ENCODE measurements around the gene TBC1D10B.
A peak's percentile ranks its signal among the peaks of the same experiment; 100 is the strongest.
"Not testable (repeated sequence)": the region's sequence is repeated elsewhere in the genome, so short reads cannot be mapped to it uniquely, and the experiment has no call there.

Gene TBC1D10B

DNA sequence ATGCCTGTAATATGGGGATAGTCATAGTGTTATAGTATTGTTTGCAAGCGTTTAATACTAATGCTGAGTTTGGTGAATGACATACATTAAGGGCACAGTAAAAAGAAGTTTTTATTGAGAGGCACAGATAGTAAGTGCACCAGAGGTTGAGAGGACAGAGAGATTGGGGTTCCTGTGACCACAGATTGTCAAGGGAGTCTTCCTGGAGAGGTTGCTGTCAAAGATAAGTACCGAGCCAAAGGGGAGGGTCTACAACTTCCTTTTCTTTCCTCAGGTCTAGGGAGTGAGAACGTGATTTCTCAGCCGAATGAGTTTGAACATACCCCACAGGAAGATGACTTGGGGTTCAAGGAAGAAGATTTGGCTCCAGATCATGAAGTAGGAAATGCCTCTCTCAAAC, 26.8 kb upstream of the TBC1D10B start:
- DNase-seq, result no peak

DNA sequence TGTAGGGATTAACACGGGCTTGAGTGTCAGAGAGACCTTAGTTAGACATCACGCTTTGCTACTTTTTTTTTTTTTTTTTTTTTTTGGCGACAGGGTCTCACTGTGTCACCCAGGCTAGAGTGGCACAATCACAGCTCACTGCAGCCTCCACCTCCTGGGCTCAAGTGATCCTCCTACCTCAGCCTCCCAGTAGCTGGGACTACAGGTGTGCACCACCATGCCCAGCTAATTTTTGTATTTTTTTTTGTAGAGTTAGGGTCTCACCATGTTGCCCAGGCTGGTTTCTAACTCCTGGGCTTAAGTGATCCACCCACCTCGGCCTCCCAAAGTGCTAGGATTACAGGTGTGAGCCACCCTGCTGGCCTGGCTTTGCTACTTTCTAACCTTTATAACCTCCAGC, 26.3 kb upstream of the TBC1D10B start:
- not testable (repeated sequence) for DNase-seq

DNA sequence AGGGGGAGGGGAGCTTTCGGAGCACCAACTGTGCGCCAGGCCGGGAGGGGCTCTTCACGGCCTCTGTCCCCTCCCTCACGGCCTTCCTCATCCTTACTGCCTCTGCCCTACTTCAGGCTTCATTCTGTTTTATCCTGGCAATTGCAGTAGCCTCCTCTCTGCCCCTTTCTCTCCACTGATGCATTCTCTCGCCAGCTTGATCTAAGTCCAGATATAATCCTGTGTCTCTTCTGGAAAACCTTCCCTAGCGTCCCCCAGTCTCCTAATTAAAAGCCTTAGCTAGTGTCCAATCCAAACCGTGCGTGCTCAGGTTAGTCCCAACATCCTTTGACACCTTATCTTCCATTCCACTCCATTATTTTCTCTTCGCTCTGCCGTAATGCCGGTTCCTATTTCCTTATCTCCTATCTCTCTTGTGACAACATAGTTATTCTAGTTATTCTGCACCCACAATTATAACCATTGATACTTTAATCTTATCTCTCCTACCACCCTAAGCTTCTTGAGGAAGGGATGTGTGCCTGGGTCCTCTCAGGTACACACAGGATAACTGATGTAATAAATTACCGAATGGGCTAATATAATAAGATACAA, 25.8 kb upstream of the TBC1D10B start:
- DNase-seq, result peak; percentile 11

DNA sequence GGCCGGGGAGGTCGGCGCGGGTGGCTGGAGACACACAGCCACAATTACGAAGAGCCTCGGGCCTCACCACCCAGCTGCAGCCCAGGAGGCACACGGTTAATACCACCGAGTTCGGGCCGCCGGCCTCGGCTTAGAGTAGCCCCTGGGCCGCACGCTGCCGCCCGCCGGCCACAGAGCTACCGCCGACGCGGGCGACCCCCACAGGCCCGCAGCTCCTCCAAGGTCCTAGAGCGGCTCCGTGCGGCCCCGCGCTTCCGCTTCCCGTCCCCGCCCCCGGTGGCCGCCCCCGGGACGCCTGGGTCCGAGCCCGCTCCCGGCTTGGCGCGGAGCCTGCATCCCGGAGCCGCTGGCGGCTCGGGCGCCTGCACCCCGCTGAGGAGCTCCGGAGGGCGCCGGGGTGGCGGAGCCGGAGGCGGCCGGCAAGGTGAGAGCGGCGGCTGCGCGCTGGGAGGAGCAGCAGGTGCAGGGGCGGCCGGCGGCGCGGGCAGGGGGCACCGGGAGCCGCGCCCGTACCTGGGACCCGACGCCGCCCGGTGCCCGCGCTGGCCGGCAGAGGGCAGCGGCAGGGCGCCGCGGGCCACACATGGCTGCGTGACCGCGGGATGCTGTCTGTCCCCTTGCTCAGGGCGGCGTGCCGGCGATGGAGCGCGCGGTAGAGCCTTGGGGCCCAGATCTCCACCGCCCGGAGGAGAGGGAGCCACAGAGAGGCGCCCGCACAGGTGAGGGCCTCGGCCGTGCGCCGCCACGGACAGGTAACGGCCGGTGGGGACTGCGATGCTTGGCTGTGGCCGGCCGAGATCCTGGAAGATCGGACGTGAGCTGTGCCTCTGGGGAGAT, 25.1 kb upstream of the TBC1D10B start, which contains the start of gene ZNF48:
TSS of gene ZNF48 (plus strand) at position 266 of the 837 bp plus-strand sequence. CDS start at position 641, 375 bp downstream.
- peak; percentile 89 for DNase-seq

DNA sequence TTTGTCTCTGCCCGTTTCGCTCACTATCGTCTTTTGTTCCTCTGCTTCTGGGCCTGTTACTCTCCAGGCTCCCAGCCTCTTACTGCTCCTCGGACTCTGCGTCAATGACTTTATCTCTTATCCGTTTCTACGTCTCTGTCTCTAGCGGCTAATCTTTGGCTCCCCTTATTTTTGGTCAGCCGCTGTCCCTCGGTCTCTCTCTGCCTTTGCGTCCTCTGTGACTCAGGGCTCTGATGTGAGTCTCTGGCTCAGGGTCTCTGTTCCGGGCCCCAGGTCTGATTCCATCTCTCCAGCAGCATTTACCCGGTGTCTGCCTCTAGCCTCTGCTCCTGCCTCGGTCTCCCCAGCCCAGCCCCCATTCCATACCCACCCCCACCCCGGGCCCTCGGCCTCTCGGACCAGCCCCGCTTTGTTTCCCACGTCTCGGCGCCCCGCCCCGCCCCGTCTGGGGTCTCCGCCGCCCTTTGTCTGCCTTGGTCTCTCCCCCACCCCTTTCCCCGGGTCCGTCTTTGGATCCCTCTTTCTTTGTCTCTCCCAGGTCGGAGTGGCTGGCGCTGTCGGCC, 24.4 kb upstream of the TBC1D10B start:
- DNase-seq, result no peak

DNA sequence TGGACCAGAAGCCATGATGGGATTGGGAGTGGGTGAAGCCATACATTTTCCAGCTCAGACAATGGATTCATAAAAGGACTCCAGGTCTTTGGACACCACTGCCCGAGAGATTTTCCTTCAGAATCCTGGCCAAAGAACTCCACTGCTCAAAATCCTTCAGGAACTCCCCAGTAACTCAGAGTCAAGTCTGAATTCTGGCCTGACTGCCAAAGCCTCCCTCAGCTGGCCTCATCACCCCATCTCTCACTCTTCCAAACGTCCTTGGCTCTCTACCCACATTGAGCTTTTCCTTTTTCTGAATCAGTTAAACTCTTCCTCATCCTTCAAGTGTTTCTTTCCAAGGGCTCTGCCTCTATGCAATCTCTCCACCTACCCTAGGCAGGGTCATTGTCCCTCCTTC, 13.2 kb upstream of the TBC1D10B start:
- DNase-seq, result no peak

DNA sequence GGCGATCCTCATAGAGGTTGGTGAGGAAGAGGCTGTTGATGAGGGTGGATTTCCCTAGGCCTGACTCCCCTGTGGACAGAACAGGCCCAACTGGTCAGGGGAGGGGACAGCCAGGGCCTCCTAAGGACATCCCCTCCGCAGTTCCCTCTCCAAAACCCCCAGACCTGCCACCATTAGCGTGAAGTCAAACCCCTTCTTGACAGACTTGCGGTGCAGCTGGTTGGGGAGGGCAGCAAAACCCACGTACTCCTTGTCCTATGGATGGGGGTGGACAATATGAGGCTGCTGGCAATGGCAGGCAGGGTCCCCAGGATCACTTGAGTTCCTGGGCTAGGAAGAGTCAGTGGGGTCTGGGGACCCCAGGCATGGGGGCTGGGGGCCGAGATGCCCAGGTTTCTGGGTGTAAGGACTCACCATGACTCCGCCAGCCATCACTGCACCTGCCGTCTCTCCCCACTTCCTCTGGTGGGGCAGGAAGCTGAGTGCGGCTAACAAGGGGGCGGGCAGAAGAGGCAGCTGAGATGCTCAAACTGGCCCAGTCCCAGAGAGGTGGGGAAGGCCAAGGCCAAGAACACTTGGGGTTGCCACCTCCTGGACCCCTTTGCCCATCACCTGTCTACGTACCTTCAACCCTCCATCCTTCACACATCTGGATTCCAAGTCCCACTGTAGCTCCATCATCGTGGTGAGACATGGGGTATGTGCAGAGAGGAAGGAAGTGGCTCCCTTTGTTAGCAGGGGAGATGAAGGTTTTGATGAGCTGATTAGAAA, 12.0 kb upstream of the TBC1D10B start, which contains the start of gene SEPTIN1:
TSS of gene SEPTIN1 (minus strand) at position 451 of the 771 bp plus-strand sequence. CDS start at position 432, 19 bp downstream.
- no peak for DNase-seq

DNA sequence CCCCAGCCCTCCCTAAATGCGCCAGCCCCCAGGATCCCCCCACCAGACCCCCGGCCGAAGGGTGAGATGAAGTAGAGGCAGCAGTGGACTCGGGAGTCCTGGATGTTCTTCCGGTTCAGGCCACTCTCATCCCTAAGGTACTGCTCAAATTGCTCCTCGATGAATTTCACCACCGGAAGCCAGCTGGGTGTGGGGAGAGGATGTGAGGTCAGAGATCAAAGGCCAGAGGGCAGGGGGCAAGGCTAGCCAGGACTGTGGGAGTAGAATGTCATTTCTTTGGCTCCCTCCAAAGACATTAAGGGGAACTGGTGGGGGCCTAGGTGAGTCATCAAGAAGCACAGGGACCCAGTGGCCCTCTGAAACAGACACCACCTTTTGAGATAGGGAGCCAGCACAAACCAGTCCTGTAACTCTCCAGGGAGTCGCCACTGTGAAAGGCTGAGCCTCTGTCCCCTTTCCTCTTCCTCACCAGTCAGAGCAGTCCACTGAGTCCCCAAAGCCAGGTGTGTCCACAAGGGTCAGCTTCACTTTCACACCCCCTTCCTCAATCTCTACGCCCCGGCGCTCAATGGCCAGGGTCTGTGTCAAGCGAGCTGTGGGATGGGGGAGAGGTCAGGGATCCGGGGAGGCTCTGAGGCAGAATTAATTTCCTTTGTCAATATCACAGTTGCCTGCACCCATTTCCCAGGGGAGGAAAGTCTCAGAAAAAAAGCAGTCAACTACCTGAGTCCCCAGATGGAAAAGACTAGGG, 11.2 kb upstream of the TBC1D10B start:
- no peak for DNase-seq

DNA sequence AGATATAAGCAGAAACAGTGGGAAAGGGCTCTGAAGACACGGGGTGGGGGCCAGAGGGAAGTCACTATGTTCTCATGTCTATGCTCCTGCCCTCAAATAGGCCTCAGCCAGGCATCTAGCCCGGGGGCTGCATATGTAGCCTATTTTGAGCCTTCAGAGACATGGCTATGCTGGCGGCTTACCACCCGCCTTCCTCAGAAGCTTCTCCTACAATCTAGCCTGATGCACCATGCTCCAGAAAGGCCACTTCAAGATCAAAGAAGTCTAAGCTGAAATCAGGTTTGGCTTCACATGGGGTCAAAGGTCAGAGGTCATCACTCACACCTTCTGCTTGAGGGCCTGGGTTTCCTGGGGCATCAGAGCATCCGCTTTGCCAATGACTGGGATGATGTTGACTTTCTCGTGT, 10.5 kb upstream of the TBC1D10B start:
- DNase-seq, result no peak

DNA sequence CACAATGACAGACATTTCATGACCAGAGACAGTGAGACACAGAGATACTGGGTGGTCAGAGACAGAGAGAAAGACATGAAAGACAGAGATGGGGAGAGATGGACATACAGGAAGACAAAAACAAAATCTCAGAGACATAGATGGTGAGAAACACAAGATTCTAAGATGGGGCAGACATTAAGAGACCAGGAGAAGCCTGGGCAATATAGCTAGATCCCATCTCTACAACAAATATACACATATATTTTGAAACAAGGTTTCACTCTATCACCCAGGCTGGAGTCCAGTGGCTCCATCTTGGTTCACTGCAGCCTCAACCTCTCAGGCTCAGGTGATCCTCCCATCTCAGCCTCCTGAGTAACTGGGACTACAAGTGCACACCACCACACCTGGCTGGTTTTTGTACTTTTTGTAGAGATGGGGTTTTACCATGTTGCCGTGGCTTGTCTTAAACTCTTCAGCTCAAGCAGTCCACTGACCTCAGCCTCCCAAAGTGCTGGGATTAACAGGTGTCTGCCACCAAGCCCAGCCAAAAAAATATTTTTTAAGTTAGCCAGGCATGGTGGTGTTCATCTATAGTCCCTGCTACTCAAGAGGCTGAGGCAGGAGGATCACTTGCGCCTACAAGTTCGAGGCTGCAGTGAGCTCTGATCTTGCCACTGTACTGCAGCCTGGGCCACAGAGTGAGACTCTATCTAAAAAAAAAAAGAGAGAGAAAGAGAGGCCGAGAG, 9.9 kb upstream of the TBC1D10B start:
- DNase-seq, result no peak

DNA sequence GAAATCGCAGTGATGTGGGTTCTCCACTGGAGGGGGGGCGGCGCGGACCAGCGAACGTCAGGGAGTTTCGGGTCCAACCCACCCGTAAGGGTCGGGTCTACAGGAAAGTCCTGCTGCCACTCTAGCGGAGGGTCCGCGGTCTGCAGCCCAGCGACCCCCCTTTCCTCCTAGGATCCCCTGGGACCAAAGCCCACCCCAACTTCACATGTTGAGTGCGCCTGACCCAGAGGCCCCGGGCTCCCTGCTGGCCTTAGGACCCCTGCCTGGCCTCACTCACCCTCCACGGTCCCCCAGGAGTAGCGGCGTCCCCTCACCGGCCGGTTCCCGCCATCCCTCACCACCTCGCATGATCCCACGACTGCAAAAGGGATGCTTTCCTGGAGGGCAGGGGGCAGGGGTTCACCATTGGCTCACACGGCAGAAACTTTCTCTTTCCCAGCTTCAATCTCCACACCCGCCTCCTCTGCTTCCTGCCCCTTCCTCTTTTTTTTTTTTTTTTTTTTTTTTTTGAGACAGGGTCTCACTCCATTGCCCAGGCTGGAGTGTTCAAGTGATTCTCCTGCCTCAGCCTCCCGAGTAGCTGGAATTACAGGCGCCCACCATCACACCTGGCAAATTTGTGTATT, 9.0 kb upstream of the TBC1D10B start:
- DNase-seq, result no peak

DNA sequence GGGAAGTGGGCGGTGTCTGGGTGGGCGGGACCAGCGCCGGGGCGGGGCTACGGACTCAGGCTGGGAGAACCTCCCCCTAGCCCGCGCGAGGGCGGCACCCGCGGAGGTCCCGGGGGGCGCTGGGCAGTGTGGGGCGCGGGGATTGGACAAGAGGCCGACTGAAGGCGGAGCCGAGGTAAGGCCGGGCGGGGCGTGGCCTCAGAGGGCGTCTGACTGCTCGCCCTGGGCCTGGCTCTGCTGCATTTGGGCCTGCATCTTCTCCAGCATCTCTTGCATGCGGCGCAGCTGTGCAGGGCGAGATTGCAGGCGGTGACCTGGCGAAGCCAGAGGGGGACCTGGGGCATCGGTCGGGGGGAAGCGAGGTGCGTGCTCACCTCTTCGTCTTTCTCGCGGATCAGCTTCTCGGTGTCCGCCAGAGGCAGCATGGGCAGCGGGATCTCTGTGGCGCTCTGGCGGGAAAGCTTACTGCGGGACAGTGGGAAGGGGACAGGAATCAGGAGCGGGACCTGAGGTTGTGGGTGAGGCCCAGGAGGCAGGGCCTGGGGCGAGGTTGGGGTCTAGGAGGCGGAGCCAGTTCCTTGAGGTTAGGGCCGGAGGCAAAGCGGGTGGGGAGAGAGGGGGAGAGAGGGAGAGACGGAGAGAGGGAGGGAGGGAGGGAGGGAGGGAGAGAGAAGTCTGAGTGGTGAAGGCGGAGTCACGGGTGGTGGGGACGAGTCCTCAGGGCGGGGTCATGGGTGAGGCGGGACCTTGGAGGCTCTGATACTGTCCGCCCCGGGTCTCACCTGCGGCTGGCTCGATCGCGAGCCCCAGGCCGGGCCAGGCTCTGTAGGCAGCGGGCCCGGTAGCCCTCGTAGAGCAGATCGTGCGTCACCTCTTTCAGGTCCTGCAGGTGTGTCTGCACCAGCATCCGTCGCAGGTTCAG, 8.2 kb upstream of the TBC1D10B start:
- peak; percentile 98 for DNase-seq

DNA sequence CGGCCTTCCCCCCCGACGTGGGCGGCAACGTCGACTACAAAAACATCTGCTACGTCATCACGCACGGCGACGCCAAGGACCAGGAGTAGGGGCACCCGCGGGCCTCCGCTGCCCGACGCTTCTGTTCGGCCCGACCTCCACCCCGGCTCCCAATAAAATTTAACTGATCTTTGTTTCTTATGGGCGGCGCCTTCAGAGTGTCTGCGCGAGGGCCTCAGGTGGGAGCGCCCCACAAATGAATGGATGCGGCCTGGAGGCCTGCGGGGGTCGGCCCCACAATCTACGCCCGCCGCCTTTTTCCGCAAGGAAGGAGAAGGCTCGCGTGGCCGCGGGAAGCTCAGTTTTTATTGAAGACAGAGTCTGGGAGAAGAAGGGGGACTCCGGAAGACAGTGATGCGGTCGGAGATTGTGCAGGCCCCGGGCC, 7.5 kb upstream of the TBC1D10B start:
- peak; percentile 88 for DNase-seq

DNA sequence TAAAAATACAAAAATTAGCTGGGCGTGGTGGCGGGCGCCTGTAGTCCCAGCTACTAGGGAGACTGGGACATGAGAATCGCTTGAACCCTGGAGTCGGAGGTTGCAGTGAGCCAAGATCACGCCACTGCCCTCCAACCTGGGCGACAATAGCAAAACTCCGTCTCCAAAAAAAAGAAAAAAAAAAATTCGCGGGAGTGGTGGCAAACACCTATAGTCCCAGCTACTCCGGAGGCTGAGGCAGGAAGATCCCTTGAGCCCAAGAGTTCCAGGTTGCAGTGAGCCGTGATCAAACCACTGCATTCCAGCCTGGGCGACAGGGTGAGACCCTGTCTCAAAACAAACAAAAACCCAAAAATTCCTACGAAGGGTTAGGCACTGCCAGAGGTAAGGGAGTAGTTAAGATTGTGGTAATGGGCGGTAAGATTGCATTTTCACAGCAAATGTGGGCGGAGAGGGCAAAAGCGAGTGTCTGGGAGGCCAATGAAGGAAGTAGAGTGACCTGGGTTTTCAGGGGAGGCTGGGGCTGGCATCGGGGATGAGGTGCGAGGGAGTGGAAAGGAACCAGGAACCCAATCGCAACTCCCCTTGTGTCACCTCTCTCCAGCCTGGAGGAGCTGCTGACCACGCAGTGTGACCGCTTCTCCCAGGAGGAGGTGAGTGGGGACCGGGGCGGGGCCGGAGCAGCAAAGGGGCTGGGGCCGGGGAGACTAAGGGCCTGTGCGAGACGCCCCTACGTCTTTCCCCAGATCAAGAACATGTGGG, 6.9 kb upstream of the TBC1D10B start:
- DNase-seq, result no peak

DNA sequence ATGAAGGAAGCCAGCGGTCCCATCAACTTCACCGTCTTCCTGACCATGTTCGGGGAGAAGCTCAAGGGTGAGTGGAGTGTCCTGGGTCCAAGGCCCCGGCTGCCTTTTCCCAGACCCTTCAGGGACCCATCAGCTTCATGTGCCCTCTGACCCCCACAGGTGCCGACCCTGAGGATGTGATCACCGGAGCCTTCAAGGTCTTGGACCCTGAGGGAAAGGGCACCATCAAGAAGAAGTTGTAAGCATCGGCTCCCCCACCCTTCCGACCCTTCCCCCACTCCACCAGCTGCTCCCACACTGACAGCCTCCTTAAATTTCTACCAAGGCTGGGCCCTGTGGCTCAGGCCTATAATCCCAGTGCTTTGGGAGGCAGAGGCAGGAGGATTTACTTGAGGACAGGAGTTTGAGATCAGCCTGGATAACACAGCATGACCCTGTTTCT, 6.2 kb upstream of the TBC1D10B start:
- DNase-seq, result no peak

DNA sequence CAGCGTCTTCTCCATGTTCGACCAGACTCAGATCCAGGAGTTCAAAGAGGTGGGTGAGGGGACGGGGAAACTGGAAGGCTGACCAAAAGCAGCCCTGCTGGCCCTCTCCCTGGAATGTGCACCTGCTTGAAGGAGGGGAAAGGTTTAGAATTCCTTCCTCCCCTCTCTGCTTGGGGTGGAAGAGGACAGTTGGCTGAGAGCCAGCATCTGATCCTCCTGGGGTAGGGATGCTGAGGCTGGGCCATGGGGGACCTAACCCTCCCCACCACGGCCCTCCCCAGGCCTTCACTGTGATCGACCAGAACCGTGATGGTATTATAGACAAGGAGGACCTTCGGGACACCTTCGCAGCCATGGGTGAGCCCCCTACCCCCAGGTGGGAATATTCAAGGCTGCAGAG, 5.6 kb upstream of the TBC1D10B start:
- no peak for DNase-seq

DNA sequence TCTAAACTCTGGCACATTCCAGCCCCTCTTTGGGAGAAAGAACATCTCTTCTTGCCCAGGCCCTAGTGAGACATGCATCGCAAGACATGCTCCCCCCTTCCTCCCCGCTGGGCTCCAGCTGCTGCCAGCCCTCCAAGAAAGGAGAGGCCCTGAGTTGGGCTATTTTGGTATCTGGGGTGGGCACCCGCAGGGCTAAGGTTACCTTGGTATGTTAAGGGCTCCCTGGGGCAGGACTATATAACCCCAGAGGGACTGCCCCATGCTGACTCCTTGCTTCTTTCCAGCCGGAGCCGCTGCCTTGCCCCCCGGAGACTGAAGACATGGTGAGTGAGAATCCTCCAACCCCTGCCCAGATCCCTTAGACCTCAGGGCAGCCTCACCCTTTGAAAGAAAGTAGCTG, 4.2 kb upstream of the TBC1D10B start, which contains the start of gene MYL11:
TSS of gene MYL11 (plus strand) at position 265 of the 400 bp plus-strand sequence. CDS start at position 321, 56 bp downstream.
- DNase-seq, result no peak

DNA sequence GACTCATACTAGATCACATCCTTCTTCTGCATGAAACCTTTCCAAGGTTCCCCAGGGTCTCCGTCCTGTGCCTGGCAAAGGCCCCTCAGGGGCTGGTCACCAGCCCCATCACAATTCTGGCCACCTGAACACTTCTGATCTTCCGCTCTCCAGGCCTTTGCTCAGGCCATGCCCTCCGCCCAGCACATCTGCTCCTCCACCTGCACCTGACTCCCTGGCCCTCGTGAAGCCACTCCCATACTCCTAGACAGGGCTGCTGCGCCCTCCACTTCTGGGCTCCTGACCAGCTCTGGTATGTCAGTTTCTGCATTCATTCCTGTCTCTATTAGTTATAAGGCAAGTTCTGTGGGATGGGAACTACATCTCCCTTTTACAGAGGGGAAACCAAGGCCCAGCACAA, 2.4 kb upstream of the TBC1D10B start:
- DNase-seq, result no peak
